GM12878 (cell line): ENCODE results near the gene AGAP3.
"Not testable (repeated sequence)": the region's sequence is repeated elsewhere in the genome, so short reads cannot be mapped to it uniquely, and the experiment has no call there.

Source experiments
- BACH1 ChIP-seq: fragments of 450-650 bp; IDR thresholded peaks from 2 replicates; pipeline ENCODE4 v1.6.1; 2017; ENCODE audit warnings: mild to moderate bottlenecking, borderline replicate concordance
- CHD2 ChIP-seq: IDR thresholded peaks from 2 replicates; pipeline ENCODE4 v1.6.1; 2011; ENCODE audit warnings: low read depth, low read length, improper control_type of control experiment, borderline replicate concordance
- ELK1 ChIP-seq: IDR thresholded peaks from 2 replicates; pipeline ENCODE4 v1.6.1; 2012; ENCODE audit warnings: low read depth, low read length, improper control_type of control experiment
- EZH2 ChIP-seq: IDR thresholded peaks from 2 replicates; pipeline ENCODE4 v1.6.1; 2012; ENCODE audit warnings: low read depth, mild to moderate bottlenecking, control low read depth, inconsistent platforms, low read length, borderline replicate concordance; ENCODE audit not compliant: control insufficient read depth
- FOS ChIP-seq: IDR thresholded peaks from 3 replicates; pipeline ENCODE4 v1.6.1; 2011; ENCODE audit warnings: borderline replicate concordance; ENCODE audit not compliant: insufficient read length; ENCODE audit errors: extremely low read depth
- MAX ChIP-seq: IDR thresholded peaks from 2 replicates; pipeline ENCODE4 v1.6.1; 2012; ENCODE audit warnings: low read depth, low read length, improper control_type of control experiment
- NR2C1 ChIP-seq: fragments of 450-650 bp; IDR thresholded peaks from 2 replicates; pipeline ENCODE4 v1.6.1; 2017; ENCODE audit warnings: antibody characterized with exemption, mild to moderate bottlenecking, moderate library complexity
- POLR2A ChIP-seq: IDR thresholded peaks from 2 replicates; pipeline ENCODE4 v1.6.1; 2011; ENCODE audit warnings: low read depth, mild to moderate bottlenecking, low read length
- POLR2AphosphoS5 ChIP-seq: IDR thresholded peaks from 2 replicates; pipeline ENCODE4 v1.6.1; 2011; ENCODE audit warnings: mild to moderate bottlenecking, low read length, inconsistent platforms
- SREBF1 ChIP-seq: IDR thresholded peaks from 2 replicates; pipeline ENCODE4 v1.6.1; 2012; ENCODE audit warnings: mild to moderate bottlenecking, low read length
- TCF12 ChIP-seq: IDR thresholded peaks from 2 replicates; pipeline ENCODE4 v1.6.1; 2011; ENCODE audit warnings: low read depth, mild to moderate bottlenecking, low read length
- USF2 ChIP-seq: IDR thresholded peaks from 2 replicates; pipeline ENCODE4 v1.6.1; 2011; ENCODE audit warnings: low read depth, low read length, improper control_type of control experiment, borderline replicate concordance
- ZNF274 ChIP-seq: IDR thresholded peaks from one replicate; pipeline ENCODE4 v1.8.0; 2011; ENCODE audit not compliant: insufficient read length, insufficient read depth
- TF ChIP-seq, protein P1 (sequence below), 3 experiments: IDR thresholded peaks in 2 of 3; conservative IDR thresholded peaks in 1 of 3; 2 replicates each; pipeline ENCODE4 v1.5.1; 2011; ENCODE audit warnings: low read depth in 3 of 3, low read length in 3 of 3, mild to moderate bottlenecking in 3 of 3, control low read depth in 2 of 3, moderate library complexity in 2 of 3, inconsistent platforms in 1 of 3, mixed read lengths in 1 of 3; ENCODE audit not compliant: control insufficient read depth in 2 of 3, insufficient read depth in 1 of 3; ENCODE audit errors: extremely low read depth in 1 of 3

DNA sequence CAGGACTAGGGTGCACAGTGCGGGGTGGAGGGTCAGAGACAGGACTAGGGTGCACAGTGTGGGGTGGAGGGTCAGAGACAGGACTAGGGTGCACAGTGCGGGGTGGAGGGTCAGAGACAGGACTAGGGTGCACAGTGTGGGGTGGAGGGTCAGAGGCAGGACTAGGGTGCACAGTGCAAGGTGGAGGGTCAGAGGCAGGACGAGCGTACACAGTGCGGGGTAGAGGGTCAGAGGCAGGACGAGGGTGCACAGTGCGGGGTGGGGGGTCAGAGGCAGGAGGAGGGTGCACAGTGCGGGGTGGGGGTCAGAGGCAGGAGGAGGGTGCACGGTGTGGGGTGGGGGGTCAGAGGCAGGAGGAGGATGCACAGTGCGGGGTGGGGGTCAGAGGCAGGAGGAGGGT lies 42.8 kb upstream of the AGAP3 start:
- TF ChIP-seq, protein P1, sequence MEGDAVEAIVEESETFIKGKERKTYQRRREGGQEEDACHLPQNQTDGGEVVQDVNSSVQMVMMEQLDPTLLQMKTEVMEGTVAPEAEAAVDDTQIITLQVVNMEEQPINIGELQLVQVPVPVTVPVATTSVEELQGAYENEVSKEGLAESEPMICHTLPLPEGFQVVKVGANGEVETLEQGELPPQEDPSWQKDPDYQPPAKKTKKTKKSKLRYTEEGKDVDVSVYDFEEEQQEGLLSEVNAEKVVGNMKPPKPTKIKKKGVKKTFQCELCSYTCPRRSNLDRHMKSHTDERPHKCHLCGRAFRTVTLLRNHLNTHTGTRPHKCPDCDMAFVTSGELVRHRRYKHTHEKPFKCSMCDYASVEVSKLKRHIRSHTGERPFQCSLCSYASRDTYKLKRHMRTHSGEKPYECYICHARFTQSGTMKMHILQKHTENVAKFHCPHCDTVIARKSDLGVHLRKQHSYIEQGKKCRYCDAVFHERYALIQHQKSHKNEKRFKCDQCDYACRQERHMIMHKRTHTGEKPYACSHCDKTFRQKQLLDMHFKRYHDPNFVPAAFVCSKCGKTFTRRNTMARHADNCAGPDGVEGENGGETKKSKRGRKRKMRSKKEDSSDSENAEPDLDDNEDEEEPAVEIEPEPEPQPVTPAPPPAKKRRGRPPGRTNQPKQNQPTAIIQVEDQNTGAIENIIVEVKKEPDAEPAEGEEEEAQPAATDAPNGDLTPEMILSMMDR (IDR thresholded peaks at IDR 0.05 in 2 of 3, conservative IDR thresholded peaks at IDR 0.05 in 1 of 3; ENCODE audit: control insufficient read depth in 2 of 3, extremely low read depth in 1 of 3, insufficient read depth in 1 of 3, low read depth in 3 of 3, low read length in 3 of 3), result not testable (repeated sequence)
- not testable (repeated sequence) for TF ChIP-seq ZNF274, BACH1, EZH2, NR2C1, CHD2, POLR2A, USF2, FOS, MAX, SREBF1, TCF12, ELK1, POLR2AphosphoS5
